H9 (cell line): ENCODE results near the gene RFX1. TPM values are rescaled to one million over a fixed set of nuclear protein-coding genes. Genes with fewer than 3 reads are reported as not detected.

Source experiments
- DNase-seq: peaks from one replicate; pipeline ENCODE4 v3.0.0-alpha.2; 2017
- H2AFZ ChIP-seq: one replicate; pipeline ENCODE4 v1.6.1; 2013; ENCODE audit warnings: mild to moderate bottlenecking, low read length, control low read depth, moderate library complexity
- H2AK5ac ChIP-seq: 2 replicates; pipeline ENCODE4 v1.6.1; 2013; ENCODE audit warnings: low read length, control low read depth, mixed read lengths; ENCODE audit not compliant: insufficient read length
- H2BK120ac ChIP-seq: one replicate; pipeline ENCODE4 v1.6.1; 2013; ENCODE audit warnings: low read depth, mild to moderate bottlenecking, low read length, control low read depth, inconsistent platforms; ENCODE audit not compliant: poor library complexity, severe bottlenecking
- H2BK12ac ChIP-seq: 2 replicates; pipeline ENCODE4 v1.6.1; 2013; ENCODE audit warnings: low read length, control low read depth, mixed read lengths, low read depth; ENCODE audit not compliant: insufficient read length
- H2BK15ac ChIP-seq: 2 replicates; pipeline ENCODE4 v1.6.1; 2013; ENCODE audit warnings: low read depth, low read length, control low read depth
- H2BK20ac ChIP-seq: one replicate; pipeline ENCODE4 v1.6.1; 2013; ENCODE audit warnings: low read depth, mild to moderate bottlenecking, low read length, control low read depth, inconsistent platforms; ENCODE audit not compliant: poor library complexity, severe bottlenecking
- H2BK5ac ChIP-seq: 2 replicates; pipeline ENCODE4 v1.6.1; 2013; ENCODE audit warnings: low read length, control low read depth, mixed read lengths; ENCODE audit not compliant: insufficient read length
- H3K14ac ChIP-seq: 2 replicates; pipeline ENCODE4 v1.6.1; 2013; ENCODE audit warnings: low read length, control low read depth; ENCODE audit not compliant: insufficient read depth
- H3K18ac ChIP-seq: 2 replicates; pipeline ENCODE4 v1.6.1; 2013; ENCODE audit warnings: low read depth, mild to moderate bottlenecking, mixed read lengths, low read length, control low read depth; ENCODE audit not compliant: insufficient read length
- H3K23ac ChIP-seq: 2 replicates; pipeline ENCODE4 v1.6.1; 2013; ENCODE audit warnings: low read length, control low read depth, mixed read lengths, low read depth; ENCODE audit not compliant: insufficient read length
- H3K23me2 ChIP-seq: 2 replicates; pipeline ENCODE4 v1.6.1; 2013; ENCODE audit warnings: low read depth, mild to moderate bottlenecking, mixed read lengths, low read length, control low read depth; ENCODE audit not compliant: insufficient read length, poor library complexity, severe bottlenecking
- H3K27ac ChIP-seq: 2 replicates; pipeline ENCODE4 v1.5.1; 2013; ENCODE audit warnings: low read length, control low read depth, mixed read lengths, low read depth; ENCODE audit not compliant: insufficient read length
- H3K27me3 ChIP-seq: 2 replicates; pipeline ENCODE4 v1.6.1; 2013; ENCODE audit warnings: low read length, control low read depth, inconsistent platforms; ENCODE audit not compliant: insufficient read depth
- H3K4ac ChIP-seq: 2 replicates; pipeline ENCODE4 v1.6.1; 2013; ENCODE audit warnings: low read depth, mild to moderate bottlenecking, control low read depth, inconsistent platforms, low read length, moderate library complexity
- H3K4me1 ChIP-seq: 2 replicates; pipeline ENCODE4 v1.6.1; 2013; ENCODE audit warnings: low read length, control low read depth, inconsistent platforms; ENCODE audit not compliant: insufficient read depth
- H3K4me2 ChIP-seq: 2 replicates; pipeline ENCODE4 v1.6.1; 2013; ENCODE audit warnings: low read length, control low read depth, mixed read lengths; ENCODE audit not compliant: insufficient read length, insufficient read depth
- H3K56ac ChIP-seq: 2 replicates; pipeline ENCODE4 v1.6.1; 2013; ENCODE audit warnings: low read depth, mild to moderate bottlenecking, mixed read lengths, low read length, control low read depth; ENCODE audit not compliant: insufficient read length
- H3K79me1 ChIP-seq: 2 replicates; pipeline ENCODE4 v1.6.1; 2013; ENCODE audit warnings: low read depth, mild to moderate bottlenecking, moderate library complexity, low read length, control low read depth, inconsistent platforms; ENCODE audit not compliant: insufficient read depth, poor library complexity, severe bottlenecking
- H3K79me2 ChIP-seq: 2 replicates; pipeline ENCODE4 v1.6.1; 2013; ENCODE audit warnings: low read length, control low read depth, inconsistent platforms; ENCODE audit not compliant: insufficient read depth
- H3K9ac ChIP-seq: 2 replicates; pipeline ENCODE4 v1.6.1; 2013; ENCODE audit warnings: low read length, control low read depth, mixed read lengths; ENCODE audit not compliant: insufficient read length; ENCODE audit errors: extremely low read depth
- H3K9me3 ChIP-seq: one replicate; pipeline ENCODE4 v1.6.1; 2013; ENCODE audit warnings: low read depth, low read length, inconsistent platforms; ENCODE audit not compliant: control insufficient read depth
- H3T11ph ChIP-seq: one replicate; pipeline ENCODE4 v1.6.1; 2013; ENCODE audit warnings: mild to moderate bottlenecking, low read length, control low read depth, inconsistent platforms
- H4K20me1 ChIP-seq: one replicate; pipeline ENCODE4 v1.6.1; 2013; ENCODE audit not compliant: control insufficient read depth, insufficient read length, insufficient read depth
- H4K5ac ChIP-seq: 2 replicates; pipeline ENCODE4 v1.6.1; 2013; ENCODE audit warnings: low read depth, mild to moderate bottlenecking, mixed read lengths, low read length, control low read depth; ENCODE audit not compliant: insufficient read length
- H4K8ac ChIP-seq: replicated peaks from 2 replicates; pipeline ENCODE4 v1.6.1; 2013; ENCODE audit warnings: low read length, control low read depth, mixed read lengths, low read depth; ENCODE audit not compliant: insufficient read length
- H4K91ac ChIP-seq: 2 replicates; pipeline ENCODE4 v1.6.1; 2013; ENCODE audit warnings: low read depth, mild to moderate bottlenecking, moderate library complexity, mixed read lengths, low read length, control low read depth; ENCODE audit not compliant: insufficient read length
- H3K27ac Mint-ChIP-seq, 3 experiments: 2 replicates in 2 of 3; 3 replicates in 1 of 3; pipeline ENCODE4 v1.8.0; 2020 to 2021; ENCODE audit warnings: mixed read lengths in 3 of 3, mild to moderate bottlenecking in 1 of 3, moderate library complexity in 1 of 3
- H3K27me3 Mint-ChIP-seq: 2 replicates; pipeline ENCODE4 v1.8.0; 2021; ENCODE audit warnings: low read depth, mild to moderate bottlenecking, moderate library complexity, mixed read lengths
- H3K36me3 Mint-ChIP-seq, 3 experiments: 2 replicates in 2 of 3; 3 replicates in 1 of 3; pipeline ENCODE4 v1.8.0; 2020 to 2021; ENCODE audit warnings: low read depth in 3 of 3, mixed read lengths in 3 of 3; ENCODE audit not compliant: insufficient read depth in 1 of 3
- H3K4me1 Mint-ChIP-seq, 2 experiments: 2 replicates each; pipeline ENCODE4 v1.8.0; 2020; ENCODE audit warnings: mixed read lengths in 2 of 2
- H3K4me3 Mint-ChIP-seq, 2 experiments: 2 replicates in 1 of 2; 3 replicates in 1 of 2; pipeline ENCODE4 v1.8.0; 2020 to 2021; ENCODE audit warnings: mild to moderate bottlenecking in 2 of 2, mixed read lengths in 2 of 2, moderate library complexity in 1 of 2
- H3K9me3 Mint-ChIP-seq, 2 experiments: 2 replicates in 1 of 2; 3 replicates in 1 of 2; pipeline ENCODE4 v1.8.0; 2020; ENCODE audit warnings: mild to moderate bottlenecking in 2 of 2, mixed read lengths in 2 of 2, moderate library complexity in 1 of 2
- WGBS: extraction: QIAGEN DNeasy Blood & Tissue Kit; methylation state at CpG from one replicate; pipeline ENCODE4 v1.1.7; 2013; ENCODE audit warnings: missing lambda C conversion rate, low lambda C conversion rate, mixed read lengths; ENCODE audit not compliant: insufficient read length; ENCODE audit errors: extremely low coverage; 5-methylcytosine and 5-hydroxymethylcytosine counted together
- total RNA-seq: library from RNA; stranded (reverse); gene quantifications from 2 replicates; pipeline ENCODE4 v1.2.1, GENCODE V29; 2021
- TF ChIP-seq, protein P1 (sequence below): fragments of 200-600 bp; sonication (generic); conservative IDR thresholded peaks from 3 replicates; pipeline ENCODE4 v1.8.0; 2021; ENCODE audit warnings: antibody characterized with exemption, mild to moderate bottlenecking

RFX1 gene
- total RNA-seq, 1 experiment from 2014 or later = 21.4 TPM

DNA sequence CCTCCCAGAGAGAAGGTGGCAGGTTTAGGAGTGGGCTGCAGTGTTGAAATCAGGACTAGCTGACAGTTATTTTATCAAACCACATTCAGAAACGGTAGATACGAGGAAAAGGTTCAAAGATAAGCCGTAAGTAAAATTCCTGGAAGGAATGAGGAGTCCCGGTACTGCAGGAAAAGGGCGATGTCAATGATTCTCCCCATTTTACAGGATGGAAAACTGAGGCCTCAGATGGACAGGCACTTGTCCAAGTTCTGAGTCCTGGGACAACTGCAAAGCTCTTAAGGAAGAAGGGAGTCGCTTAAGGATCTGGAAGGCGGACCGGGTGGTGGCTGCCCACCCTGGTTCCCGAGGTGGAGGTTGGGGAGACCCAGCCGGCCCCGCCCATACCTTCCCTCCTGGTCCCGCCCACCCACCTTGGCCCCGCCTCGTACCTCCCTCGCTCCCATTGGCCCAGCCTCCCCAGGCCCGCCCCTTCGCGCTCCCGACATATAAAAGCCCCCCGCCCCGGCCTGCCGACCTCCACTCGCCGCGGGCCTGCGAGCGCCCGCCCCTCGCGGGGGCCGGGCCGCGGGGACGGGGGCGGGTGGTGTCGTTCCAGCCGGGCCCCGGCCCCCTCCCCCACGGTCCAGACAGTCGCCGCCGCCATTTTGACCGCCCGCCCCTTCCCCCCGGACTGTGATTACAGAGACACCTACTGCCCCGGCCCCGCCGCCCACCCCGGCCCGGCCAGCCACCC is 603 bp downstream of the RFX1 start:
- H2BK5ac ChIP-seq = no peak overlapping the region
- H3K27ac Mint-ChIP-seq = peak overlapping the region; percentile 63 to 94 (median 65); a peak in 6 of 7 replicates
- TF ChIP-seq, protein P1, sequence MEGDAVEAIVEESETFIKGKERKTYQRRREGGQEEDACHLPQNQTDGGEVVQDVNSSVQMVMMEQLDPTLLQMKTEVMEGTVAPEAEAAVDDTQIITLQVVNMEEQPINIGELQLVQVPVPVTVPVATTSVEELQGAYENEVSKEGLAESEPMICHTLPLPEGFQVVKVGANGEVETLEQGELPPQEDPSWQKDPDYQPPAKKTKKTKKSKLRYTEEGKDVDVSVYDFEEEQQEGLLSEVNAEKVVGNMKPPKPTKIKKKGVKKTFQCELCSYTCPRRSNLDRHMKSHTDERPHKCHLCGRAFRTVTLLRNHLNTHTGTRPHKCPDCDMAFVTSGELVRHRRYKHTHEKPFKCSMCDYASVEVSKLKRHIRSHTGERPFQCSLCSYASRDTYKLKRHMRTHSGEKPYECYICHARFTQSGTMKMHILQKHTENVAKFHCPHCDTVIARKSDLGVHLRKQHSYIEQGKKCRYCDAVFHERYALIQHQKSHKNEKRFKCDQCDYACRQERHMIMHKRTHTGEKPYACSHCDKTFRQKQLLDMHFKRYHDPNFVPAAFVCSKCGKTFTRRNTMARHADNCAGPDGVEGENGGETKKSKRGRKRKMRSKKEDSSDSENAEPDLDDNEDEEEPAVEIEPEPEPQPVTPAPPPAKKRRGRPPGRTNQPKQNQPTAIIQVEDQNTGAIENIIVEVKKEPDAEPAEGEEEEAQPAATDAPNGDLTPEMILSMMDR = no peak
- no CpG with 5 or more reads among the region's 50 CpGs for WGBS
- no peak overlapping the region for H3T11ph ChIP-seq
- H4K20me1 ChIP-seq = no peaks in the 10 kb centered on the region
- no peak overlapping the region for H2AK5ac ChIP-seq
- H3K9me3 Mint-ChIP-seq = peaks cover 0 to 6% of the 10 kb centered on the region in 2 experiments; a peak in 2 of 5 replicates
- peak; percentile 90 for DNase-seq
- H3K27me3 ChIP-seq = no peaks in the 10 kb centered on the region
- no peak overlapping the region for H3K9ac ChIP-seq
- no peak overlapping the region for H3K23ac ChIP-seq
- H3K14ac ChIP-seq = peak overlapping the region; percentile 90; the same call in 1 of the 2 replicates
- no peaks in the 10 kb centered on the region for H3K4me1 ChIP-seq
- no peak overlapping the region for H3K56ac ChIP-seq
- H3K79me2 ChIP-seq = no peaks in the 10 kb centered on the region
- no peak overlapping the region for H2BK15ac ChIP-seq
- H3K9me3 ChIP-seq = no peaks in the 10 kb centered on the region
- peaks cover 13 to 14% of the 10 kb centered on the region in 2 experiments; a peak in 3 of 4 replicates for H3K4me1 Mint-ChIP-seq
- no peak overlapping the region for H3K27ac ChIP-seq
- no peaks in the 10 kb centered on the region for H3K79me1 ChIP-seq
- H2BK120ac ChIP-seq = peak overlapping the region; percentile 97
- no peak overlapping the region for H2BK20ac ChIP-seq
- peak overlapping the region; percentile 82 to 93 for H3K4me3 Mint-ChIP-seq
- no peaks in the 10 kb centered on the region; the same call in none of the 2 replicates for H3K27me3 Mint-ChIP-seq
- H3K36me3 Mint-ChIP-seq = peaks cover 0 to 4% (median 2%) of the 10 kb centered on the region in 3 experiments; a peak in 2 of 7 replicates
- H3K4me2 ChIP-seq = no peak overlapping the region
- no peak overlapping the region for H4K8ac ChIP-seq
- no peak overlapping the region for H2BK12ac ChIP-seq
- H2AFZ ChIP-seq = no peak overlapping the region
- no peak overlapping the region for H4K5ac ChIP-seq
- no peak overlapping the region; the same call in 1 of the 2 replicates for H3K4ac ChIP-seq
- no peaks in the 10 kb centered on the region for H3K23me2 ChIP-seq
- peak overlapping the region; percentile 81 for H3K18ac ChIP-seq
- no peak overlapping the region for H4K91ac ChIP-seq
